ENCODE results near the gene AADACL2.

- TF ChIP-seq POLR2A (IDR thresholded peaks at IDR 0.05): no peak
- no peak for TF ChIP-seq CTCF (IDR thresholded peaks at IDR 0.05)
Measured at GRCh38 chr3:151732861-151733260, 866 bp upstream of the AADACL2 start.

Measured in lower leg skin (tissue), 3 donors.